HepG2 (cell line): ENCODE results near the gene CTRL.
"Not testable (repeated sequence)": the region's sequence is repeated elsewhere in the genome, so short reads cannot be mapped to it uniquely, and the experiment has no call there.

Source experiments
- EZH2 ChIP-seq: conservative IDR thresholded peaks from 2 replicates; pipeline ENCODE4 v1.6.1; 2012; ENCODE audit warnings: mild to moderate bottlenecking, low read depth, low read length, moderate library complexity
- HES4 ChIP-seq: sonication (generic); formaldehyde crosslinking; IDR thresholded peaks from 2 replicates; pipeline ENCODE4 v1.9.0; 2021; ENCODE audit warnings: mild to moderate bottlenecking, missing genetic modification reagents, borderline replicate concordance
- KDM5A ChIP-seq: fragments of 200-600 bp; sonication (generic); IDR thresholded peaks from 2 replicates; pipeline ENCODE4 v1.7.0; 2018; ENCODE audit warnings: antibody characterized with exemption, mild to moderate bottlenecking, low read length, borderline replicate concordance
- NBN ChIP-seq: fragments of 450-650 bp; conservative IDR thresholded peaks from 2 replicates; pipeline ENCODE4 v1.6.1; 2017
- NR2F1 ChIP-seq, 2 experiments: fragments of 450-650 bp in 1 of 2; formaldehyde crosslinking in 1 of 2; IDR thresholded peaks; 2 replicates each; pipeline versions ENCODE4 v1.5.0 to v1.6.1; 2016 to 2020; ENCODE audit warnings: mild to moderate bottlenecking in 1 of 2, missing compliant biosample characterization in 1 of 2, missing genetic modification reagents in 1 of 2, moderate library complexity in 1 of 2
- PBX2 ChIP-seq: IDR thresholded peaks from 2 replicates; pipeline ENCODE4 v1.6.1; 2016; ENCODE audit warnings: control low read depth
- RAD21 ChIP-seq: fragments of 450-650 bp; formaldehyde crosslinking; IDR thresholded peaks from 2 replicates; pipeline ENCODE4 v1.5.0; 2020; ENCODE audit warnings: mild to moderate bottlenecking
- SMARCC2 ChIP-seq: fragments of 450-650 bp; IDR thresholded peaks from 2 replicates; pipeline ENCODE4 v1.6.1; 2017; ENCODE audit warnings: antibody characterized with exemption, mild to moderate bottlenecking
- SRF ChIP-seq: IDR thresholded peaks from 2 replicates; pipeline ENCODE4 v1.6.1; 2011; ENCODE audit warnings: mild to moderate bottlenecking, low read depth, low read length, moderate library complexity
- ZBED4 ChIP-seq: sonication (generic); formaldehyde crosslinking; IDR thresholded peaks from 2 replicates; pipeline ENCODE4 v1.4.0; 2020; ENCODE audit warnings: missing genetic modification reagents, borderline replicate concordance
- ZGPAT ChIP-seq: IDR thresholded peaks from 2 replicates; pipeline ENCODE4 v1.6.1; 2016; ENCODE audit warnings: mild to moderate bottlenecking
- ZNF329 ChIP-seq: sonication (generic); formaldehyde crosslinking; IDR thresholded peaks from 2 replicates; pipeline ENCODE4 v1.9.0; 2021; ENCODE audit warnings: low read depth, mild to moderate bottlenecking, missing genetic modification reagents
- ZNF331 ChIP-seq: sonication (generic); formaldehyde crosslinking; IDR thresholded peaks from 2 replicates; pipeline ENCODE4 v1.4.0; 2020; ENCODE audit warnings: missing genetic modification reagents
- ZNF430 ChIP-seq: sonication (generic); formaldehyde crosslinking; IDR thresholded peaks from 2 replicates; pipeline ENCODE4 v1.9.0; 2021; ENCODE audit warnings: mild to moderate bottlenecking, missing genetic modification reagents

GRCh38 chr16:67915496-67915769 lies 16.2 kb downstream of the CTRL start:
- not testable (repeated sequence) for TF ChIP-seq RAD21; ZNF331; HES4 (CRISPR knock-in tag); ZGPAT (CRISPR knock-in tag); ZNF329 (CRISPR knock-in tag); NR2F1 (CRISPR knock-in tag; IDR thresholded peaks at IDR 0.05); NBN; ZNF430; SMARCC2; KDM5A; EZH2; SRF; PBX2 (CRISPR knock-in tag); ZBED4 (CRISPR knock-in tag)
